Measurements from ENCODE around the gene ENDOV. TPM values are rescaled to one million over a fixed set of nuclear protein-coding genes. Genes with fewer than 3 reads are reported as not detected.

ENDOV gene
- total and polyA plus RNA-seq, 9 donors = 8.9 to 24.1 (median 20.8) TPM

GRCh38 chr17:80455336-80455710 lies 40.4 kb downstream of the ENDOV start:
- TF ChIP-seq POLR2A (IDR thresholded peaks at IDR 0.05) (no peak), EP300 (IDR thresholded peaks at IDR 0.05) (no peak), CTCF (IDR thresholded peaks at IDR 0.05) (no peak)
- Histone ChIP-seq H3K4me1 (ENCODE audit: insufficient read depth) (peaks cover 18% of the 10 kb centered on the region), H3K36me3 (no peaks in the 10 kb centered on the region), H3K27ac (peak overlapping the region; percentile 87 to 98), H3K4me3 (peak overlapping the region; percentile 63), H3K27me3 (no peaks in the 10 kb centered on the region), H3K9me3 (no peaks in the 10 kb centered on the region)
- intact Hi-C loops (cut with DNase I) = no loop called here
- 2 to 3% (median 3%) methylated on average over 20 of the region's 20 CpGs for WGBS, 3 donors
- no peak for DNase-seq

GRCh38 chr17:80455784-80456183 lies 40.8 kb downstream of the ENDOV start:
- TF ChIP-seq POLR2A (IDR thresholded peaks at IDR 0.05) (no peak), CTCF (IDR thresholded peaks at IDR 0.05) (no peak), EP300 (IDR thresholded peaks at IDR 0.05) (no peak)
- no peaks in the 10 kb centered on the region for H3K27me3 ChIP-seq
- no peak overlapping the region for H3K4me3 ChIP-seq
- H3K9me3 ChIP-seq = no peaks in the 10 kb centered on the region
- H3K4me1 ChIP-seq (ENCODE audit: insufficient read depth) = peaks cover 18% of the 10 kb centered on the region
- WGBS, 3 donors = 44 to 50% (median 47%) methylated on average over 4 of the region's 4 CpGs
- intact Hi-C loops (cut with DNase I) = no loop called here
- H3K36me3 ChIP-seq = no peaks in the 10 kb centered on the region
- DNase-seq = no peak
- H3K27ac ChIP-seq = peak overlapping the region in 1 of 2 donors; percentile 98

GRCh38 chr17:80456465-80457235 lies 41.7 kb downstream of the ENDOV start:
- DNase-seq = peak; percentile 61 to 81 (median 67)
- no peaks in the 10 kb centered on the region for H3K27me3 ChIP-seq
- no peaks in the 10 kb centered on the region for H3K36me3 ChIP-seq
- WGBS, 3 donors = 6 to 16% (median 12%) methylated on average over 20 to 21 of the region's 21 CpGs
- peaks cover 18% of the 10 kb centered on the region for H3K4me1 ChIP-seq (ENCODE audit: insufficient read depth)
- H3K4me3 ChIP-seq = no peak overlapping the region
- intact Hi-C loops (cut with DNase I) = no loop called here
- TF ChIP-seq EP300 (IDR thresholded peaks at IDR 0.05) (no peak), POLR2A (IDR thresholded peaks at IDR 0.05) (no peak), CTCF (IDR thresholded peaks at IDR 0.05) (no peak)
- no peaks in the 10 kb centered on the region for H3K9me3 ChIP-seq
- H3K27ac ChIP-seq = peak overlapping the region; percentile 1 to 98

- no peak for DNase-seq
- Histone ChIP-seq H3K9me3 (no peaks in the 10 kb centered on the region), H3K27me3 (no peaks in the 10 kb centered on the region), H3K27ac (peak overlapping the region; percentile 0 to 1), H3K4me1 (ENCODE audit: insufficient read depth) (peaks cover 18% of the 10 kb centered on the region), H3K4me3 (no peak overlapping the region), H3K36me3 (no peaks in the 10 kb centered on the region)
- TF ChIP-seq EP300 (IDR thresholded peaks at IDR 0.05) (no peak), CTCF (IDR thresholded peaks at IDR 0.05) (no peak), POLR2A (IDR thresholded peaks at IDR 0.05) (no peak)
- intact Hi-C loops (cut with DNase I) = no loop called here
- WGBS, 3 donors = 51 to 59% (median 55%) methylated on average over 15 of the region's 15 CpGs
Measured at GRCh38 chr17:80457236-80457856, 42.4 kb downstream of the ENDOV start.

Measured in ovary (tissue), 9 donors.